Measurements from ENCODE around the gene ARPC5. TPM values are rescaled to one million over a fixed set of nuclear protein-coding genes. Genes with fewer than 3 reads are reported as not detected.

ARPC5 gene
- total and polyA plus RNA-seq, 2 of the 8 experiments (the other 6 are each of a cell fraction or from before 2014, with no cell fraction given), result 24.0 to 60.8 TPM

DNA sequence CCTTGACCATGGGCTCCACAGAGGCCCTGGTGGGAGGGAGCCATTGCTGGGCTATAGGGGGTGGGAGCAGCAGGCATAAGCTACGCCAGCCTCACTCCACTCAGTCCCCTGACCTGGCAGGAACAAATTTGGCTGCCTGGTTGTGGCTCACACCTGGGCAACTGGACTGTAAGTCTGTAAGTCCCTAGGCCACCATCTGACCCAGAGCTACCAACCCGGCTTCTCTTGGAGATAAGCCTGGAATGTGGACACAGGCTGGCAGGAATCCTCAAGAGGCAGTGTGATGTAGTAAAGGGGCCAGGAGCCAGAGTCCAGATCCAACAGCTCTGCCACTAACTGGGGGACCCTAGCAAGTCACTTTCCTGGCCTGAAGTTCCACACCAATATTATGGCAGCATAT lies 56.7 kb downstream of the ARPC5 start:
- Histone ChIP-seq H2BK15ac (ENCODE audit: low read length) (no peak overlapping the region), H4K8ac (ENCODE audit: extremely low read depth, insufficient read depth, low read length) (no peak overlapping the region), H3K56ac (replicated peaks; ENCODE audit: insufficient read length, low read depth, low read length) (no peak overlapping the region), H3K36me3 (ENCODE audit: control insufficient read depth in 2 of 4, insufficient read depth in 4 of 4, low read length in 3 of 4) (no peaks in the 10 kb centered on the region; a peak in 1 of 8 replicates), H3K9ac (replicated peaks in 1 of 4; ENCODE audit: extremely low read depth in 1 of 4, low read depth in 3 of 4, low read length in 3 of 4) (no peak overlapping the region), H3K23me2 (ENCODE audit: low read depth, low read length) (no peaks in the 10 kb centered on the region), H3K4ac (replicated peaks; ENCODE audit: insufficient read length, low read depth, low read length) (no peak overlapping the region), H2BK120ac (replicated peaks; ENCODE audit: low read depth, low read length) (no peak overlapping the region), H3K4me1 (replicated peaks in 1 of 4; ENCODE audit: control insufficient read depth in 3 of 4, insufficient read depth in 4 of 4, low read length in 3 of 4) (peaks cover 0 to 7% (median 3%) of the 10 kb centered on the region in 4 experiments; a peak in 5 of 7 replicates), H3K27ac (ENCODE audit: low read depth, low read length) (no peak overlapping the region), H3K4me2 (ENCODE audit: insufficient read depth in 1 of 2, low read depth in 2 of 2, low read length in 2 of 2) (no peak overlapping the region), H3K4me3 (ENCODE audit: extremely low read depth in 1 of 4, insufficient read depth in 2 of 4, low read depth in 3 of 4, low read length in 4 of 4) (no peak overlapping the region), H2BK12ac (ENCODE audit: low read depth, low read length) (0 out of 2 replicates have a peak overlapping the region, but pooled peaks have one; percentile 23), H3K79me1 (ENCODE audit: low read depth, low read length) (0 out of 2 replicates have a peak, but pooled peaks cover 2% of the 10 kb centered on the region), H3K18ac (ENCODE audit: extremely low read depth, low read length) (no peak overlapping the region), H4K20me1 (replicated peaks in 1 of 2; ENCODE audit: control insufficient read depth in 1 of 2, insufficient read depth in 2 of 2, low read length in 2 of 2) (no peaks in the 10 kb centered on the region), H2BK20ac (ENCODE audit: low read length) (no peak overlapping the region), H2BK5ac (ENCODE audit: low read depth, low read length) (no peak overlapping the region), H3K23ac (ENCODE audit: insufficient read length) (no peak overlapping the region), H2AK5ac (ENCODE audit: low read depth, low read length) (no peak overlapping the region), H2AFZ (ENCODE audit: low read length) (no peak overlapping the region), H3K27me3 (replicated peaks in 1 of 4; ENCODE audit: control insufficient read depth in 3 of 4, extremely low read depth in 1 of 4, insufficient read depth in 3 of 4, low read length in 3 of 4) (no peaks in the 10 kb centered on the region), H3K79me2 (ENCODE audit: control insufficient read depth in 1 of 2, insufficient read depth in 2 of 2, low read length in 2 of 2) (no peaks in the 10 kb centered on the region), H3K14ac (ENCODE audit: insufficient read length) (no peak overlapping the region), H4K5ac (ENCODE audit: insufficient read length, low read depth, low read length) (no peak overlapping the region), H3K9me3 (ENCODE audit: insufficient read depth in 2 of 2, low read depth in 1 of 2, low read length in 1 of 2) (no peaks in the 10 kb centered on the region), H4K91ac (replicated peaks; ENCODE audit: insufficient read length, low read length) (no peak overlapping the region)
- POLR2A ChIA-PET (ENCODE audit: partially characterized antibody), result interaction anchor here (0.7 to 2.8 kb wide), 2 partner anchors 10 to 13 kb away, joined by 4 to 10 read pairs; no protein-coding TSS in a partner anchor
- DNase-seq (ENCODE audit: low read depth in 1 of 2, low spot score in 2 of 2), result no peak
- FAIRE-seq, result no peak
- 90% methylated on average over 2 of the region's 2 CpGs; no CpG with 5 or more reads in 1 of the 2 experiments for WGBS, 2 experiments (ENCODE audit: extremely low coverage in 1 of 2, insufficient coverage in 1 of 2, insufficient read length in 1 of 2, insufficient replicate concordance in 2 of 2, low coverage in 1 of 2, low lambda C conversion rate in 2 of 2, missing lambda C conversion rate in 1 of 2)
- CTCF ChIA-PET (ENCODE audit: partially characterized antibody), result interaction anchor here (0.8 to 2.2 kb wide), 5 partner anchors 9 to 44 kb away, joined by 3 to 7 read pairs (median 3); no protein-coding TSS in a partner anchor
- TF ChIP-seq JUND (IDR thresholded peaks at IDR 0.05; ENCODE audit: low read length) (no peak), POLR2A (IDR thresholded peaks at IDR 0.05; ENCODE audit: control extremely low read depth in 1 of 2, low read depth in 2 of 2, low read length in 2 of 2) (no peak), SUZ12 (IDR thresholded peaks at IDR 0.05; ENCODE audit: low read length) (no peak), CTCF (IDR thresholded peaks at IDR 0.05; ENCODE audit: control extremely low read depth in 1 of 3, insufficient read depth in 1 of 3, low read depth in 1 of 3, low read length in 3 of 3) (no peak), RBBP5 (IDR thresholded peaks at IDR 0.05; ENCODE audit: borderline replicate concordance, low read depth, low read length) (no peak), TEAD4 (IDR thresholded peaks at IDR 0.05; ENCODE audit: low read depth, low read length) (no peak), ASH2L (IDR thresholded peaks at IDR 0.05; ENCODE audit: low read length) (no peak), ZNF274 (IDR thresholded peaks at IDR 0.05; ENCODE audit: borderline replicate concordance, extremely low read depth, low read length) (no peak), SP2 (IDR thresholded peaks at IDR 0.05; ENCODE audit: low read length) (no peak), POLR2AphosphoS5 (IDR thresholded peaks at IDR 0.05; ENCODE audit: low read depth, low read length) (no peak), BRCA1 (IDR thresholded peaks at IDR 0.05; ENCODE audit: low read depth, low read length) (no peak), CHD1 (IDR thresholded peaks at IDR 0.05; ENCODE audit: low read depth, low read length) (no peak), CEBPB (IDR thresholded peaks at IDR 0.05; ENCODE audit: low read depth, low read length) (no peak)
